ENCODE results near the gene HPSE2.

DNA sequence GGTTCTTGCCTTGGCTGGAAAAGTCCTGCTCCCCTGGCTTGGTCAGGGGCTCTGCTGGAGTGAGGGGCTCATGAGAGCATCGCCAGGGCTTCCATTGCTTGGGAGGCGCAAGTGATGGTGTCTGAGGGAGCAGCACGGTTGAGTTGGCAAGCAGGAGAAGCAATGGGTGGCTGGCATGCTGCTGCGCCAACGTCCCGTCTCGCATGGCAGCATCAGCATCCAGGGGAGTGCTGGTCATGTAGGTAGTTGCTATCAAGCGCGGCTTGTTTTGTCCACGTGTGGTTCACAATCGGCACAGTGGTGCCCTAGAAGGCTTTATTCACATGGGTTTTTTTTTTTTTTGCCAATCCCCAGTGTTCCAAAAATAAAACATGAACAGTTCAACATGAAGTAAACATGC is 824.5 kb downstream of the HPSE2 start:
- TF ChIP-seq, protein P1, sequence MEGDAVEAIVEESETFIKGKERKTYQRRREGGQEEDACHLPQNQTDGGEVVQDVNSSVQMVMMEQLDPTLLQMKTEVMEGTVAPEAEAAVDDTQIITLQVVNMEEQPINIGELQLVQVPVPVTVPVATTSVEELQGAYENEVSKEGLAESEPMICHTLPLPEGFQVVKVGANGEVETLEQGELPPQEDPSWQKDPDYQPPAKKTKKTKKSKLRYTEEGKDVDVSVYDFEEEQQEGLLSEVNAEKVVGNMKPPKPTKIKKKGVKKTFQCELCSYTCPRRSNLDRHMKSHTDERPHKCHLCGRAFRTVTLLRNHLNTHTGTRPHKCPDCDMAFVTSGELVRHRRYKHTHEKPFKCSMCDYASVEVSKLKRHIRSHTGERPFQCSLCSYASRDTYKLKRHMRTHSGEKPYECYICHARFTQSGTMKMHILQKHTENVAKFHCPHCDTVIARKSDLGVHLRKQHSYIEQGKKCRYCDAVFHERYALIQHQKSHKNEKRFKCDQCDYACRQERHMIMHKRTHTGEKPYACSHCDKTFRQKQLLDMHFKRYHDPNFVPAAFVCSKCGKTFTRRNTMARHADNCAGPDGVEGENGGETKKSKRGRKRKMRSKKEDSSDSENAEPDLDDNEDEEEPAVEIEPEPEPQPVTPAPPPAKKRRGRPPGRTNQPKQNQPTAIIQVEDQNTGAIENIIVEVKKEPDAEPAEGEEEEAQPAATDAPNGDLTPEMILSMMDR (IDR thresholded peaks at IDR 0.05), result no peak
- no peak for TF ChIP-seq POLR2A (IDR thresholded peaks at IDR 0.05)
